Gastroesophageal sphincter (tissue), 4 donors: ENCODE data around the gene KIFC3. TPM values are rescaled to one million over a fixed set of nuclear protein-coding genes. Genes with fewer than 3 reads are reported as not detected.
"Not testable (repeated sequence)": the region's sequence is repeated elsewhere in the genome, so short reads cannot be mapped to it uniquely, and the experiment has no call there.

Source experiments
- ATAC-seq: fragments of 150-250 bp; one replicate; pipeline ENCODE4 v1.9.1; 2016; ENCODE audit warnings: mild to moderate bottlenecking, moderate library complexity
- H3K27ac ChIP-seq, 4 donors: fragments of 200-600 bp; sonication (generic) in 3 of 4; 1 replicate in 3 of 4; 2 replicates in 1 of 4; pipeline ENCODE4 v1.5.1; 2016 to 2019
- H3K27me3 ChIP-seq: fragments of 200-600 bp; sonication (generic); one replicate; pipeline ENCODE4 v1.5.1; 2019
- H3K36me3 ChIP-seq, 2 donors: fragments of 200-600 bp; sonication (generic); one replicate each; pipeline ENCODE4 v1.5.1; 2019; ENCODE audit warnings: control low read depth in 1 of 2
- H3K4me1 ChIP-seq, 3 donors: fragments of 200-600 bp; sonication (generic); 1 replicate in 2 of 3; 2 replicates in 1 of 3; pipeline ENCODE4 v1.5.1; 2016 to 2019; ENCODE audit warnings: control low read depth in 2 of 3
- H3K4me3 ChIP-seq, 2 donors: fragments of 200-600 bp; sonication (generic); one replicate each; pipeline ENCODE4 v1.5.1; 2019; ENCODE audit warnings: mild to moderate bottlenecking in 1 of 2, moderate library complexity in 1 of 2
- H3K9me3 ChIP-seq, 3 donors: fragments of 200-600 bp; sonication (generic); one replicate each; pipeline ENCODE4 v1.5.1; 2017 to 2019; ENCODE audit warnings: control low read depth in 2 of 3
- CTCF ChIP-seq, 4 experiments: fragments of 200-600 bp in 2 of 4; fragments of 450-650 bp in 2 of 4; sonication (generic) in 1 of 4; IDR thresholded peaks; one replicate each; pipeline ENCODE4 v1.5.1; 2017 to 2019; ENCODE audit warnings: antibody characterized with exemption in 4 of 4, mild to moderate bottlenecking in 2 of 4, moderate library complexity in 2 of 4
- EP300 ChIP-seq: sonication (generic); formaldehyde crosslinking; IDR thresholded peaks from one replicate; pipeline ENCODE4 v1.6.1; 2017; ENCODE audit warnings: antibody characterized with exemption, mild to moderate bottlenecking
- POLR2A ChIP-seq, 2 donors: fragments of 450-650 bp; IDR thresholded peaks; one replicate each; pipeline ENCODE4 v1.6.1; 2017; ENCODE audit warnings: antibody characterized with exemption in 2 of 2, mild to moderate bottlenecking in 2 of 2, moderate library complexity in 1 of 2
- POLR2AphosphoS5 ChIP-seq: sonication (generic); formaldehyde crosslinking; IDR thresholded peaks from one replicate; pipeline ENCODE4 v1.6.1; 2017; ENCODE audit warnings: antibody characterized with exemption
- WGBS, 2 donors: methylation state at CpG; one replicate each; pipeline ENCODE4 v1.1.5; 2018; ENCODE audit warnings: low coverage in 1 of 2; 5-methylcytosine and 5-hydroxymethylcytosine counted together
- total RNA-seq, 4 donors: library from RNA; depleted of rRNA; stranded (reverse); fragments of >200 nt; gene quantifications; one replicate each; pipeline ENCODE4 v1.1.0, GENCODE V29; 2016

Gene KIFC3
- total RNA-seq, 4 donors from 2014 or later, result 17.4 to 78.4 (median 36.2) TPM

GRCh38 chr16:57748596-57748995 lies 53.7 kb downstream of the KIFC3 start:
- Histone ChIP-seq H3K27ac (no peak overlapping the region), H3K9me3 (no peaks in the 10 kb centered on the region), H3K36me3 (peaks cover 0 to 88% of the 10 kb centered on the region in 2 donors), H3K4me1 (no peaks in the 10 kb centered on the region), H3K4me3 (no peak overlapping the region), H3K27me3 (no peaks in the 10 kb centered on the region)
- no peak for ATAC-seq
- no peak for TF ChIP-seq POLR2A (IDR thresholded peaks at IDR 0.05)
- no peak for TF ChIP-seq POLR2AphosphoS5
- 40 to 61% methylated on average over 1 to 7 of the region's 11 CpGs for WGBS, 2 donors

- H3K27me3 ChIP-seq, result no peaks in the 10 kb centered on the region
- H3K9me3 ChIP-seq, result no peaks in the 10 kb centered on the region
- no peak for ATAC-seq
- WGBS, 2 donors, result 96 to 100% methylated on average over 1 to 3 of the region's 6 CpGs
- H3K27ac ChIP-seq, result no peak overlapping the region
- H3K4me1 ChIP-seq, result no peaks in the 10 kb centered on the region
- H3K36me3 ChIP-seq, result peaks cover 0 to 88% of the 10 kb centered on the region in 2 donors
- no peak overlapping the region for H3K4me3 ChIP-seq
- TF ChIP-seq POLR2AphosphoS5 (no peak), EP300 (no peak), CTCF (IDR thresholded peaks at IDR 0.05) (no peak), POLR2A (IDR thresholded peaks at IDR 0.05) (no peak)
These were observed 54.3 kb downstream of the KIFC3 start for GRCh38 chr16:57747996-57748395.

- TF ChIP-seq EP300 (no peak), POLR2A (IDR thresholded peaks at IDR 0.05) (no peak), CTCF (IDR thresholded peaks at IDR 0.05) (no peak), POLR2AphosphoS5 (no peak)
- no peak for ATAC-seq
- H3K9me3 ChIP-seq, result no peaks in the 10 kb centered on the region
- no peak overlapping the region for H3K4me3 ChIP-seq
- no peaks in the 10 kb centered on the region for H3K27me3 ChIP-seq
- no peak overlapping the region for H3K27ac ChIP-seq
- peaks cover 0 to 86% of the 10 kb centered on the region in 2 donors for H3K36me3 ChIP-seq
- no peaks in the 10 kb centered on the region for H3K4me1 ChIP-seq
- 100% methylated on average over 3 of the region's 12 CpGs; no CpG with 5 or more reads in 1 of the 2 donors for WGBS, 2 donors
These were observed 54.8 kb downstream of the KIFC3 start for GRCh38 chr16:57747496-57747895.

GRCh38 chr16:57747091-57747490 lies 55.2 kb downstream of the KIFC3 start:
- TF ChIP-seq CTCF (IDR thresholded peaks at IDR 0.05) (no peak), POLR2A (IDR thresholded peaks at IDR 0.05) (no peak), EP300 (no peak), POLR2AphosphoS5 (no peak)
- Histone ChIP-seq H3K36me3 (peaks cover 0 to 85% of the 10 kb centered on the region in 2 donors), H3K4me1 (no peaks in the 10 kb centered on the region), H3K27me3 (no peaks in the 10 kb centered on the region), H3K4me3 (no peak overlapping the region), H3K9me3 (no peaks in the 10 kb centered on the region), H3K27ac (no peak overlapping the region)
- ATAC-seq, result no peak
- 80% methylated on average over 3 of the region's 7 CpGs; no CpG with 5 or more reads in 1 of the 2 donors for WGBS, 2 donors

- WGBS, 2 donors, result 60% methylated on average over 1 of the region's 7 CpGs; no CpG with 5 or more reads in 1 of the 2 donors
- not testable (repeated sequence) for H3K4me3 ChIP-seq, H3K9me3 ChIP-seq, ATAC-seq, H3K4me1 ChIP-seq, H3K27me3 ChIP-seq, H3K27ac ChIP-seq
- H3K36me3 ChIP-seq, result peaks cover 0 to 85% of the 10 kb centered on the region in 2 donors
These were observed 56.0 kb downstream of the KIFC3 start for GRCh38 chr16:57746316-57746715.

- no peak for ATAC-seq
- WGBS, 2 donors, result 75% methylated on average over 3 of the region's 3 CpGs; no CpG with 5 or more reads in 1 of the 2 donors
- TF ChIP-seq EP300, result no peak
- TF ChIP-seq POLR2AphosphoS5, result no peak
- TF ChIP-seq CTCF (IDR thresholded peaks at IDR 0.05), result no peak
- no peak for TF ChIP-seq POLR2A (IDR thresholded peaks at IDR 0.05)
- Histone ChIP-seq H3K4me3 (no peak overlapping the region), H3K9me3 (no peaks in the 10 kb centered on the region), H3K27me3 (no peaks in the 10 kb centered on the region), H3K27ac (no peak overlapping the region), H3K4me1 (no peaks in the 10 kb centered on the region), H3K36me3 (peaks cover 0 to 80% of the 10 kb centered on the region in 2 donors)
These were observed 56.5 kb downstream of the KIFC3 start for GRCh38 chr16:57745768-57746167.
